Panc1 (cell line): ENCODE measurements around the gene PMFBP1.

Experiments
- POLR2AphosphoS5 ChIP-seq: IDR thresholded peaks from 2 replicates; pipeline ENCODE4 v1.6.1; 2012; ENCODE audit warnings: mild to moderate bottlenecking, low read depth, low read length, moderate library complexity
- TF ChIP-seq, protein P1 (sequence below): fragments of 450-650 bp; IDR thresholded peaks from 2 replicates; pipeline ENCODE4 v1.5.1; 2017; ENCODE audit warnings: mild to moderate bottlenecking

DNA sequence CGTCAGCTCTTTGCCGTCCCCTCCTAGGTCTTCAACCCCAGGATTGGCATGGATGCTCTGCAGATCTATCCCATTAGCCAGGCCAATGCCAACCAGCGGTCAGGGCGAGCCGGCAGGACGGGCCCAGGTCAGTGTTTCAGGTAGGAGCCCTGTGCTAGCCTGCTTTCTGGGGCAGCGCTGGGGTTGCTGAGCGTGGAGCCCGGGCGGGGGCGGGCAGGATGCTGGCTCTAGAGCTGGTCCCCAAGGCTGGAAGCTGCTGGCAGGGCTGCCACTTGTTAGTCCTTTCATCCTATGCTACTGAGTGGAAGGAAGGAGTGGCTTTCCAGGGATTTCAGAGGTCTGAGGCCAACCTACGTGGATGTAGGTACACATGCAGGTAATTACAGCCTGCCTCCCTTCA lies 66.0 kb downstream of the PMFBP1 start:
- TF ChIP-seq, protein P1, sequence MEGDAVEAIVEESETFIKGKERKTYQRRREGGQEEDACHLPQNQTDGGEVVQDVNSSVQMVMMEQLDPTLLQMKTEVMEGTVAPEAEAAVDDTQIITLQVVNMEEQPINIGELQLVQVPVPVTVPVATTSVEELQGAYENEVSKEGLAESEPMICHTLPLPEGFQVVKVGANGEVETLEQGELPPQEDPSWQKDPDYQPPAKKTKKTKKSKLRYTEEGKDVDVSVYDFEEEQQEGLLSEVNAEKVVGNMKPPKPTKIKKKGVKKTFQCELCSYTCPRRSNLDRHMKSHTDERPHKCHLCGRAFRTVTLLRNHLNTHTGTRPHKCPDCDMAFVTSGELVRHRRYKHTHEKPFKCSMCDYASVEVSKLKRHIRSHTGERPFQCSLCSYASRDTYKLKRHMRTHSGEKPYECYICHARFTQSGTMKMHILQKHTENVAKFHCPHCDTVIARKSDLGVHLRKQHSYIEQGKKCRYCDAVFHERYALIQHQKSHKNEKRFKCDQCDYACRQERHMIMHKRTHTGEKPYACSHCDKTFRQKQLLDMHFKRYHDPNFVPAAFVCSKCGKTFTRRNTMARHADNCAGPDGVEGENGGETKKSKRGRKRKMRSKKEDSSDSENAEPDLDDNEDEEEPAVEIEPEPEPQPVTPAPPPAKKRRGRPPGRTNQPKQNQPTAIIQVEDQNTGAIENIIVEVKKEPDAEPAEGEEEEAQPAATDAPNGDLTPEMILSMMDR = no peak
- no peak for TF ChIP-seq POLR2AphosphoS5
